ENCODE data around the gene AREG. TPM values are rescaled to one million over a fixed set of nuclear protein-coding genes. Genes with fewer than 3 reads are reported as not detected.

The AREG gene
- polyA plus RNA-seq, 2 donors, result 12.8 to 17.4 TPM

GRCh38 chr4:74490736-74491135 is 45.8 kb downstream of the AREG start:
- Histone ChIP-seq H3K9me3 (ENCODE audit: control insufficient read depth in 2 of 2, insufficient read depth in 1 of 2, low read depth in 1 of 2, low read length in 1 of 2) (no peaks in the 10 kb centered on the region), H3K4me3 (ENCODE audit: low read depth in 1 of 2, low read length in 2 of 2) (no peak overlapping the region), H3K27me3 (ENCODE audit: control insufficient read depth in 1 of 2, insufficient read depth in 2 of 2, low read length in 2 of 2) (no peaks in the 10 kb centered on the region), H3K27ac (ENCODE audit: low read depth in 2 of 2, low read length in 1 of 2) (no peak overlapping the region), H3K4me1 (ENCODE audit: control insufficient read depth in 2 of 2, insufficient read depth in 2 of 2, low read length in 1 of 2) (no peaks in the 10 kb centered on the region), H3K36me3 (ENCODE audit: control insufficient read depth in 2 of 2, insufficient read depth in 2 of 2, low read length in 1 of 2) (no peaks in the 10 kb centered on the region)
- WGBS, 2 donors, result 54 to 80% methylated on average over 1 of the region's 1 CpG

- no peaks in the 10 kb centered on the region for H3K27me3 ChIP-seq (ENCODE audit: control insufficient read depth in 1 of 2, insufficient read depth in 2 of 2, low read length in 2 of 2)
- no peak overlapping the region for H3K27ac ChIP-seq (ENCODE audit: low read depth in 2 of 2, low read length in 1 of 2)
- 92 to 95% methylated on average over 4 of the region's 4 CpGs for WGBS, 2 donors
- H3K4me1 ChIP-seq (ENCODE audit: control insufficient read depth in 2 of 2, insufficient read depth in 2 of 2, low read length in 1 of 2), result peaks cover 0 to under 1% of the 10 kb centered on the region in 2 donors
- no peak overlapping the region for H3K4me3 ChIP-seq (ENCODE audit: low read depth in 1 of 2, low read length in 2 of 2)
- H3K36me3 ChIP-seq (ENCODE audit: control insufficient read depth in 2 of 2, insufficient read depth in 2 of 2, low read length in 1 of 2), result no peaks in the 10 kb centered on the region
- peaks cover 0 to 2% of the 10 kb centered on the region in 2 donors for H3K9me3 ChIP-seq (ENCODE audit: control insufficient read depth in 2 of 2, insufficient read depth in 1 of 2, low read depth in 1 of 2, low read length in 1 of 2)
Observed at GRCh38 chr4:74499986-74500781, 55.2 kb downstream of the AREG start.

- Histone ChIP-seq H3K36me3 (ENCODE audit: control insufficient read depth in 2 of 2, insufficient read depth in 2 of 2, low read length in 1 of 2) (no peaks in the 10 kb centered on the region), H3K4me3 (ENCODE audit: low read depth in 1 of 2, low read length in 2 of 2) (no peak overlapping the region), H3K27me3 (ENCODE audit: control insufficient read depth in 1 of 2, insufficient read depth in 2 of 2, low read length in 2 of 2) (no peaks in the 10 kb centered on the region), H3K27ac (ENCODE audit: low read depth in 2 of 2, low read length in 1 of 2) (no peak overlapping the region), H3K9me3 (ENCODE audit: control insufficient read depth in 2 of 2, insufficient read depth in 1 of 2, low read depth in 1 of 2, low read length in 1 of 2) (peaks cover 0 to 2% of the 10 kb centered on the region in 2 donors), H3K4me1 (ENCODE audit: control insufficient read depth in 2 of 2, insufficient read depth in 2 of 2, low read length in 1 of 2) (peaks cover 0 to 4% of the 10 kb centered on the region in 2 donors)
- 78 to 89% methylated on average over 1 of the region's 1 CpG for WGBS, 2 donors
Observed at GRCh38 chr4:74501579-74501978, 56.6 kb downstream of the AREG start.

- Histone ChIP-seq H3K4me1 (ENCODE audit: control insufficient read depth in 2 of 2, insufficient read depth in 2 of 2, low read length in 1 of 2) (peaks cover 0 to 4% of the 10 kb centered on the region in 2 donors), H3K27me3 (ENCODE audit: control insufficient read depth in 1 of 2, insufficient read depth in 2 of 2, low read length in 2 of 2) (no peaks in the 10 kb centered on the region), H3K27ac (ENCODE audit: low read depth in 2 of 2, low read length in 1 of 2) (no peak overlapping the region), H3K9me3 (ENCODE audit: control insufficient read depth in 2 of 2, insufficient read depth in 1 of 2, low read depth in 1 of 2, low read length in 1 of 2) (peaks cover 0 to 2% of the 10 kb centered on the region in 2 donors), H3K4me3 (ENCODE audit: low read depth in 1 of 2, low read length in 2 of 2) (no peak overlapping the region), H3K36me3 (ENCODE audit: control insufficient read depth in 2 of 2, insufficient read depth in 2 of 2, low read length in 1 of 2) (no peaks in the 10 kb centered on the region)
- WGBS, 2 donors, result 88% methylated on average over 2 of the region's 2 CpGs
Observed at GRCh38 chr4:74503580-74503979, 58.6 kb downstream of the AREG start.

GRCh38 chr4:74504212-74504611 is 59.3 kb downstream of the AREG start:
- no peak overlapping the region for H3K27ac ChIP-seq (ENCODE audit: low read depth in 2 of 2, low read length in 1 of 2)
- 28 to 58% methylated on average over 1 of the region's 1 CpG for WGBS, 2 donors
- peaks cover 0 to 2% of the 10 kb centered on the region in 2 donors for H3K9me3 ChIP-seq (ENCODE audit: control insufficient read depth in 2 of 2, insufficient read depth in 1 of 2, low read depth in 1 of 2, low read length in 1 of 2)
- no peaks in the 10 kb centered on the region for H3K27me3 ChIP-seq (ENCODE audit: control insufficient read depth in 1 of 2, insufficient read depth in 2 of 2, low read length in 2 of 2)
- no peak overlapping the region for H3K4me3 ChIP-seq (ENCODE audit: low read depth in 1 of 2, low read length in 2 of 2)
- H3K4me1 ChIP-seq (ENCODE audit: control insufficient read depth in 2 of 2, insufficient read depth in 2 of 2, low read length in 1 of 2), result peaks cover 0 to 4% of the 10 kb centered on the region in 2 donors
- no peaks in the 10 kb centered on the region for H3K36me3 ChIP-seq (ENCODE audit: control insufficient read depth in 2 of 2, insufficient read depth in 2 of 2, low read length in 1 of 2)

Other genes with a start within 250 kb of the AREG start
- 10 to 100 TPM; 12.8 to 63.1 TPM for gene EPGN, start 136.7 kb upstream of the AREG start, polyA plus RNA-seq
- 1 to 10 TPM; 4.9 to 5.9 TPM for gene EREG, start 80.0 kb upstream of the AREG start, polyA plus RNA-seq

Data from esophagus (tissue), 2 donors.